Gastrocnemius medialis (tissue), 4 donors: ENCODE measurements around the gene MATN1. TPM values are rescaled to one million over a fixed set of nuclear protein-coding genes. Genes with fewer than 3 reads are reported as not detected.

Source experiments
- ATAC-seq, 2 donors: fragments of 150-250 bp; one replicate each; pipeline ENCODE4 v1.9.1; 2016
- DNase-seq, 2 donors: peaks; one replicate each; pipeline ENCODE4 v3.0.0-alpha.2; 2019
- H3K27ac ChIP-seq, 4 donors: fragments of 200-600 bp; sonication (generic); 1 replicate in 1 of 4; 2 replicates in 3 of 4; pipeline ENCODE4 v1.5.1; 2016 to 2018; ENCODE audit warnings: mild to moderate bottlenecking in 2 of 4, moderate library complexity in 1 of 4
- H3K27me3 ChIP-seq, 3 donors: fragments of 200-600 bp; sonication (generic) in 2 of 3; 1 replicate in 1 of 3; 2 replicates in 2 of 3; pipeline versions ENCODE4 v1.5.1 to v1.6.0; 2016 to 2019; ENCODE audit warnings: mild to moderate bottlenecking in 1 of 3, moderate library complexity in 1 of 3
- H3K36me3 ChIP-seq, 2 donors: fragments of 200-600 bp; sonication (generic) in 1 of 2; one replicate each; pipeline ENCODE4 v1.5.1; 2017 to 2018
- H3K4me1 ChIP-seq, 2 donors: fragments of 200-600 bp; sonication (generic) in 1 of 2; one replicate each; pipeline ENCODE4 v1.5.1; 2016 to 2017; ENCODE audit warnings: mild to moderate bottlenecking in 2 of 2
- H3K4me3 ChIP-seq, 4 donors: fragments of 200-600 bp; sonication (generic) in 3 of 4; 1 replicate in 1 of 4; 2 replicates in 3 of 4; pipeline ENCODE4 v1.5.1; 2016 to 2019; ENCODE audit warnings: mild to moderate bottlenecking in 2 of 4
- H3K9me3 ChIP-seq, 3 donors: fragments of 200-600 bp; sonication (generic) in 2 of 3; 1 replicate in 1 of 3; 2 replicates in 2 of 3; pipeline ENCODE4 v1.5.1; 2016 to 2019
- POLR2A ChIP-seq, 2 donors: fragments of 450-650 bp; IDR thresholded peaks; one replicate each; pipeline ENCODE4 v1.6.1; 2017; ENCODE audit warnings: antibody characterized with exemption in 2 of 2, mild to moderate bottlenecking in 2 of 2, moderate library complexity in 2 of 2
- in situ Hi-C, 4 donors: fragments of 200-750 bp; cut with MboI; loops; one replicate each; pipeline versions ENCODE4 v1.15.0 to v1.8.0; 2017; ENCODE audit warnings: low sequenced_read_pairs in 4 of 4
- intact Hi-C: fragments of 100-400 bp; cut with DNase I; formaldehyde crosslinking; loops from one replicate; pipeline ENCODE4 v1.15.1; 2023; ENCODE audit warnings: low total_unique reads
- total RNA-seq, 4 donors: library from RNA; depleted of rRNA; stranded (reverse); fragments of >200 nt; gene quantifications; one replicate each; pipeline versions ENCODE4 v1.1.0 to v1.2.3, GENCODE V29; 2016
- TF ChIP-seq, protein P1 (sequence below), 5 experiments: fragments of 450-650 bp in 3 of 5; fragments of 200-600 bp in 2 of 5; sonication (generic) in 2 of 5; IDR thresholded peaks in 4 of 5; conservative IDR thresholded peaks in 1 of 5; 1 replicate in 4 of 5; 2 replicates in 1 of 5; pipeline ENCODE4 v1.5.1; 2016 to 2019; ENCODE audit warnings: antibody characterized with exemption in 5 of 5, mild to moderate bottlenecking in 3 of 5, moderate library complexity in 3 of 5

MATN1 gene
- total RNA-seq, 4 donors from 2014 or later, result not detected

DNA sequence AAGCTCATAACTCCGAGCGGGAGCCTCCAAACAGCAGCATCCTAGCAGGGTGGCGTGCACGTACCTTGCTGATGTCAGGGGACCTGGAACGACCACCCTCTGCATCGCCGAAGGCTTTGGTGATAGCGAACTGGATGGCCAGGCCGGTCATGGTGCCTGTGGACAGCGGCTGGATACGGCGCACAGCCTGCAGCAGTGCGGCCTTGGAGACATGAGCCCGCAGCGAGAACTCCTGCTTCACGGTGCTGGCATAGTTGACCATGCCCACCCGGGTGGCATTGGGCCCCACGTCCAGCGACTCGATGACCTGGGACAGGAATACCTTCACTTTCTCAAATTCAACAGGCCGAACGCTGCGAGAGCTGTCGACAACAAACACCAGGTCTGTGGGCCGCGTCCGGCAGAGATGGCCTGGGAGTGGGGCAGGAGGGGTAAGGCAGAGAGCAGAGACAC is 2.0 kb downstream of the MATN1 start:
- Histone ChIP-seq H3K27me3 (no peaks in the 10 kb centered on the region), H3K36me3 (no peaks in the 10 kb centered on the region), H3K27ac (no peak overlapping the region), H3K4me3 (no peak overlapping the region), H3K9me3 (no peaks in the 10 kb centered on the region), H3K4me1 (peaks cover 0 to 3% of the 10 kb centered on the region in 2 donors)
- no peak for TF ChIP-seq POLR2A (IDR thresholded peaks at IDR 0.05)
- TF ChIP-seq, protein P1, sequence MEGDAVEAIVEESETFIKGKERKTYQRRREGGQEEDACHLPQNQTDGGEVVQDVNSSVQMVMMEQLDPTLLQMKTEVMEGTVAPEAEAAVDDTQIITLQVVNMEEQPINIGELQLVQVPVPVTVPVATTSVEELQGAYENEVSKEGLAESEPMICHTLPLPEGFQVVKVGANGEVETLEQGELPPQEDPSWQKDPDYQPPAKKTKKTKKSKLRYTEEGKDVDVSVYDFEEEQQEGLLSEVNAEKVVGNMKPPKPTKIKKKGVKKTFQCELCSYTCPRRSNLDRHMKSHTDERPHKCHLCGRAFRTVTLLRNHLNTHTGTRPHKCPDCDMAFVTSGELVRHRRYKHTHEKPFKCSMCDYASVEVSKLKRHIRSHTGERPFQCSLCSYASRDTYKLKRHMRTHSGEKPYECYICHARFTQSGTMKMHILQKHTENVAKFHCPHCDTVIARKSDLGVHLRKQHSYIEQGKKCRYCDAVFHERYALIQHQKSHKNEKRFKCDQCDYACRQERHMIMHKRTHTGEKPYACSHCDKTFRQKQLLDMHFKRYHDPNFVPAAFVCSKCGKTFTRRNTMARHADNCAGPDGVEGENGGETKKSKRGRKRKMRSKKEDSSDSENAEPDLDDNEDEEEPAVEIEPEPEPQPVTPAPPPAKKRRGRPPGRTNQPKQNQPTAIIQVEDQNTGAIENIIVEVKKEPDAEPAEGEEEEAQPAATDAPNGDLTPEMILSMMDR (IDR thresholded peaks at IDR 0.05 in 4 of 5, conservative IDR thresholded peaks at IDR 0.05 in 1 of 5), result no peak
- in situ Hi-C loops, result loop anchor here (5.0 to 25.0 kb wide), 4 partner anchors 56 to 1834 kb away; no protein-coding TSS in a partner anchor
- ATAC-seq, result no peak
- DNase-seq, result no peak
- intact Hi-C loops, result no loop called here

DNA sequence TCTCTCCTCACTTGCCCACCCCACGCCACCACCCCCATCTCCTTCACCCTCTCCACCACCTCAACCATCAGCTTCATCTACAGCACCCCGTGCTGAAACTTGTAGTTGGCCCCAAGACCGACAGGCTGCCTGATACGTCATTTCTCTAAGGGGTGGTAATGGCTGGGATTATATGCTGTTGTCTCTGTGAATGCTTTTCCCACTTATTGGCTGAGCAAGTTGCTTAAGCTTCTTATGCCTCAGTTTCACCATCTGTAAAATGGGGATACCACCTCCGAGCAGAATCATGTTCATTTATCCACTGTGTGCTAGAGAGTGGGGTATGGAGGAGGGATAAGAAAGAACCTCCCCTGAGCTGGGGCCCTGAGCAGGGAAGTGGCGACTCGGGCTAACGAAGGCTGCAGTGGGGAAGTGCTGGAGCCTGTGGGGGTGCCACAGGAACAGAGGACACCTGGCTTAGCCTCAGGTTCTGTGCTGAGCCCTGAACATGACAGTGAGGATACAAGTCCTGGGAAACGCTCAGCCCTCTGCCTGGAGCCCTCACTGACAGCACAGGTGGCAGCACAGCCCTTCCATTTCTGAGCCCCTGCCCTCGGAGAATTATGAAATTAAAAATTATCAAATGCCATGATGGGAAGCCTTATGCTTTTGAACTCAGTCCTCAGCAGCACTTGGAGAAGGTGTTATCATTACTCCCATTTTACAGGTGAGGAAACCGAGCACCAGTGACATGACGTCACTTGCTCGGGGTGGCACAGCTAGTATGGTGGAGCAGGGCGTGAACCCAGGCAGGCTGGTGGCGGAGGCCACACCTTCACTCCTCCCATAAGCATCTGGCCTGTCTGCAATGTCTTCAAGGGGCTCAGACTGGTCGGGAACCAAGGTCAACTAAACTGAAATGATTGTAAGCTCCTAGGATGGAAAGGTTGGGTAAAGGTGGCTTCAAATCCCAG is 2.8 kb downstream of the MATN1 start:
- ATAC-seq, result no peak
- intact Hi-C loops (no loop called here), in situ Hi-C loops (loop anchor here (5.0 to 25.0 kb wide), 4 partner anchors 57 to 1833 kb away; no protein-coding TSS in a partner anchor)
- Histone ChIP-seq H3K27ac (no peak overlapping the region), H3K36me3 (no peaks in the 10 kb centered on the region), H3K4me1 (peaks cover 0 to 3% of the 10 kb centered on the region in 2 donors), H3K4me3 (no peak overlapping the region), H3K9me3 (no peaks in the 10 kb centered on the region), H3K27me3 (no peaks in the 10 kb centered on the region)
- no peak for DNase-seq
- TF ChIP-seq, protein P1 (IDR thresholded peaks at IDR 0.05 in 4 of 5, conservative IDR thresholded peaks at IDR 0.05 in 1 of 5), result no peak

DNA sequence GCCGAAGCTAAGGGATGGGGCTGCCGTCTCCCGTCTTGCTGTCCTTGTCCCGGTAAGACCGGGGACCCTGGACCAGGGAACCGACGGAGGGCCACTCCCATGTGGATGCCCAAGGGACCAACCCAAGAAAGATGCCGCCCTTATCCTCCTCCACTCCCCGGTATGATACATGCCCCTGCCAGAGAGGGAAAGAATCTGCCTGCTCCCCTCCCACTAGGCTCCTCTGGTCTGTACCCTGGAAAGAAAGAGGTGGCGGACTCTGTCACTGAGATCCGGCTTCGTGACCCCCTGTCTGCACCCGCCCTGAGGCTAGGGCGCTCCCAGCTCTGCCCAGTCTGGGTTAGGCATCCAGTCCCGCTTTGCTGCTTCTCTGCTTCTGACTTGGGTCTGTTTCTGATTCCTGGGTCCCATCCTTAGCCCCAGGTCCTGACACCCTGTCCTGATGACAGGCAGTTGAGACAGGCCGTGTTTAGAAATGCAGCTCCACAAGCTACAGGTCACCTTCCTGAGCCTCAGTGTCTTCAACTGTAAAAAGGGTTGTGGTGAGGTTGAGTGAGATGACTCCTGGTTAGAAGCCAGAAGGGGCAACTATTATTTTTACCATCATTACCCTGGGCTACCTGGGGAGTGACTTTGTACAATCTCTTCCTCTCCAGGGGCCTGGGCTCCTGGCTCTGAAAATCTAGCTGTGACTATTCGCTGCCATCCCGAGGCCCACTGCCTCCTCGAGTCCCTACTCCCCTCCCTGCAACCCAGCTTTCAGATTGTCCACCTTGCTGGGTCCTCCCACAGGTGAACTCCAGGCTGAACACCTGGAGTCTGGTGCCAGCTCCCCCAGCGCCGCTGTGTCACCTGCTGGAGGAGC is 3.7 kb downstream of the MATN1 start:
- in situ Hi-C loops, result loop anchor here (5.0 to 25.0 kb wide), 5 partner anchors 58 to 1832 kb away; partner anchors contain the start of genes MECR (in 1 of the 4) and PTPRU (in 1 of the 4)
- Histone ChIP-seq H3K4me1 (peaks cover 0 to 3% of the 10 kb centered on the region in 2 donors), H3K27me3 (no peaks in the 10 kb centered on the region), H3K27ac (peak overlapping the region; percentile 97 to 98 (median 98)), H3K9me3 (no peaks in the 10 kb centered on the region), H3K4me3 (peak overlapping the region; percentile 60 to 85 (median 73)), H3K36me3 (no peaks in the 10 kb centered on the region)
- no peak for ATAC-seq
- no peak for DNase-seq
- intact Hi-C loops, result loop anchor here (1.0 to 10.0 kb wide), 5 partner anchors 60 to 1835 kb away; no protein-coding TSS in a partner anchor
- TF ChIP-seq POLR2A (IDR thresholded peaks at IDR 0.05), result no peak
- TF ChIP-seq, protein P1 (IDR thresholded peaks at IDR 0.05 in 4 of 5, conservative IDR thresholded peaks at IDR 0.05 in 1 of 5), result peak in 1 of 5 experiments; percentile 10

DNA sequence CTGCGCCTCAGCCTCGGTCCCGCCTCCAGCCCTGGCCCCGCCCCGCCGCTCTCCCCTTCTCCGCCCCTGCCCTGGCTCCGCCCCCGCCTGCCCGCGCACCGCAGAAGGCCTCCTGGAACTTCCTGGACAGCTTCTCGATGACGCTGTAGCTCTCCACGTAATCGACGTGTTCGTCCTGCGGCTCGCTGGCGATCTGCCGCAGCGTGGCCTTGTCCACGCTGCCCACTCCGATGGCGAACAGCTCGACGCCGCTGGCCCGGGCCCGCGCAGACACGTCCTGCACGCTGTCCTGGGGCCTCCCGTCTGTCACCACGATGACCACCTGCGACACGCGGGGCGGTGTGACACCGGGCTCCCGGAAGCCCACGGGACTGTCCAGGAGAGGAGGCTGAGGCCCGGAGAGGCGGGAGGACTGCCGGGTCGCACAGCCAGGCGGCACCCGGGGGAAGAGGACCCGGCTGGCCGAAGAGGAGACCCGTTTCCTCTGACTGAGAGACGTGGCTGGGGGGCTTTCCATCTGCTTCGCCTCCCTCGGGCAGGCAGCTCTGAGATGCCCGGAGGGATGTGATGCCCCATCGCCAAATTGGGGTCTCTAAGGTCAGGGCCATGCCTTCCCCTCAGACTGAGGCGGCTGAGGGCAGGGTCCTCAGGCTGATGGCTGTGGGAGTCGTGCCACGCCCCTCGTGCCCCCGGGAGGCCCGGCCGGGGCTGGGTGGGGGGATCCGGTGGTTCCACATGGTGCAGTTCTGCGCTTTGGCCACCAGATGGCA is 4.6 kb downstream of the MATN1 start:
- ATAC-seq (peak; percentile 79 to 81), DNase-seq (peak; percentile 71 to 94)
- in situ Hi-C loops, result loop anchor here in 2 of 4 donors (5.0 to 25.0 kb wide), 3 partner anchors 193 to 1832 kb away; partner anchors contain the start of genes MECR (in 1 of the 2) and PTPRU (in 1 of the 2)
- H3K4me3 ChIP-seq, result peak overlapping the region; percentile 60 to 85 (median 73)
- no peaks in the 10 kb centered on the region for H3K9me3 ChIP-seq
- intact Hi-C loops, result loop anchor here (1.0 to 10.0 kb wide), 6 partner anchors 60 to 1834 kb away; no protein-coding TSS in a partner anchor
- peak overlapping the region; percentile 97 to 98 (median 98) for H3K27ac ChIP-seq
- H3K36me3 ChIP-seq, result no peaks in the 10 kb centered on the region
- H3K27me3 ChIP-seq, result no peaks in the 10 kb centered on the region
- TF ChIP-seq POLR2A (IDR thresholded peaks at IDR 0.05), result peak; percentile 80 to 85
- TF ChIP-seq, protein P1 (IDR thresholded peaks at IDR 0.05 in 4 of 5, conservative IDR thresholded peaks at IDR 0.05 in 1 of 5), result peak; percentile 98 to 100 (median 99)
- H3K4me1 ChIP-seq, result peaks cover 0 to 3% of the 10 kb centered on the region in 2 donors
